ENCODE data around the gene GRB10.

GRCh38 chr7:50799873-50800272 is 17.2 kb upstream of the GRB10 start:
- TF ChIP-seq CTCF (IDR thresholded peaks at IDR 0.05) (no peak), POLR2A (IDR thresholded peaks at IDR 0.05) (no peak)

Measured in Peyer's patch (tissue), 4 donors.